Astrocyte (in vitro differentiated cells and primary cell): ENCODE results near the gene PROB1. TPM values are rescaled to one million over a fixed set of nuclear protein-coding genes. Genes with fewer than 3 reads are reported as not detected.

Experiments
- DNase-seq: peaks from one replicate; pipeline ENCODE4 v3.0.0-alpha.2; 2010; ENCODE audit warnings: low read depth
- FAIRE-seq: peaks from 2 replicates; lab custom pipeline; 2011; peaks lifted over from hg19 to GRCh38; lab: Jason Lieb, UNC
- H2AFZ ChIP-seq: 2 replicates; pipeline ENCODE4 v1.6.0; 2012; ENCODE audit warnings: low read depth, low read length, inconsistent platforms
- H3K27ac ChIP-seq: 2 replicates; pipeline ENCODE4 v1.5.1; 2011; ENCODE audit warnings: low read depth, low read length, inconsistent platforms
- H3K27me3 ChIP-seq: 2 replicates; pipeline ENCODE4 v1.6.0; 2011; ENCODE audit warnings: low read length, inconsistent platforms; ENCODE audit not compliant: insufficient read depth
- H3K36me3 ChIP-seq: 2 replicates; pipeline ENCODE4 v1.5.1; 2011; ENCODE audit warnings: low read length, inconsistent platforms; ENCODE audit not compliant: insufficient read depth
- H3K4me1 ChIP-seq: 2 replicates; pipeline ENCODE4 v1.5.1; 2011; ENCODE audit warnings: low read length, inconsistent platforms; ENCODE audit not compliant: insufficient read depth
- H3K4me2 ChIP-seq: 2 replicates; pipeline ENCODE4 v1.6.0; 2012; ENCODE audit warnings: low read length, inconsistent platforms
- H3K4me3 ChIP-seq: 2 replicates; pipeline ENCODE4 v1.5.1; 2011; ENCODE audit warnings: low read depth, mild to moderate bottlenecking, low read length, inconsistent platforms; ENCODE audit not compliant: insufficient read depth
- H3K79me2 ChIP-seq: 2 replicates; pipeline ENCODE4 v1.6.0; 2012; ENCODE audit warnings: mild to moderate bottlenecking, low read length, inconsistent platforms; ENCODE audit not compliant: insufficient read depth
- H3K9ac ChIP-seq: 2 replicates; pipeline ENCODE4 v1.6.0; 2012; ENCODE audit warnings: mild to moderate bottlenecking, low read length, inconsistent platforms
- H3K9me3 ChIP-seq: 2 replicates; pipeline ENCODE4 v1.5.1; 2012; ENCODE audit warnings: low read depth, mild to moderate bottlenecking, low read length, inconsistent platforms; ENCODE audit not compliant: insufficient read depth
- H4K20me1 ChIP-seq: 2 replicates; pipeline ENCODE4 v1.6.0; 2012; ENCODE audit warnings: low read length, inconsistent platforms; ENCODE audit not compliant: insufficient read depth
- H3K27ac Mint-ChIP-seq: one replicate; pipeline ENCODE4 v1.8.0; 2021; ENCODE audit warnings: mild to moderate bottlenecking, mixed read lengths; ENCODE audit not compliant: unreplicated experiment
- H3K27me3 Mint-ChIP-seq: one replicate; pipeline ENCODE4 v1.8.0; 2021; ENCODE audit warnings: low read depth, mixed read lengths; ENCODE audit not compliant: unreplicated experiment
- H3K36me3 Mint-ChIP-seq: one replicate; pipeline ENCODE4 v1.8.0; 2021; ENCODE audit warnings: low read depth, mixed read lengths; ENCODE audit not compliant: unreplicated experiment
- H3K4me1 Mint-ChIP-seq: one replicate; pipeline ENCODE4 v1.8.0; 2021; ENCODE audit warnings: low read depth, mixed read lengths; ENCODE audit not compliant: unreplicated experiment
- H3K4me3 Mint-ChIP-seq: one replicate; pipeline ENCODE4 v1.8.0; 2021; ENCODE audit warnings: mild to moderate bottlenecking, moderate library complexity, mixed read lengths; ENCODE audit not compliant: unreplicated experiment
- H3K9me3 Mint-ChIP-seq: one replicate; pipeline ENCODE4 v1.8.0; 2021; ENCODE audit warnings: mild to moderate bottlenecking, mixed read lengths; ENCODE audit not compliant: unreplicated experiment
- CTCF ChIP-seq: IDR thresholded peaks from 2 replicates; pipeline ENCODE4 v1.5.1; 2011; ENCODE audit warnings: low read depth, mild to moderate bottlenecking, inconsistent platforms, low read length, moderate library complexity; ENCODE audit not compliant: insufficient read depth
- EZH2 ChIP-seq: IDR thresholded peaks from 2 replicates; pipeline ENCODE4 v1.6.1; 2012; ENCODE audit warnings: mild to moderate bottlenecking, low read length, inconsistent platforms; ENCODE audit not compliant: insufficient read depth
- total RNA-seq: library from RNA; stranded (reverse); gene quantifications from 2 replicates; pipeline ENCODE4 v1.2.1, GENCODE V29; 2021

PROB1 gene
- total RNA-seq, 1 donor from 2014 or later, result 0.59 TPM

- FAIRE-seq (no peak), DNase-seq (no peak)
- Histone ChIP-seq H3K4me3 (no peak overlapping the region), H3K79me2 (no peaks in the 10 kb centered on the region), H3K27me3 (no peaks in the 10 kb centered on the region), H3K27ac (no peak overlapping the region), H3K4me1 (peaks cover 13% of the 10 kb centered on the region), H3K36me3 (no peaks in the 10 kb centered on the region), H3K4me2 (no peak overlapping the region), H3K9me3 (no peaks in the 10 kb centered on the region), H4K20me1 (peaks cover 27% of the 10 kb centered on the region), H3K9ac (no peak overlapping the region), H2AFZ (no peak overlapping the region)
- no peaks in the 10 kb centered on the region for H3K9me3 Mint-ChIP-seq
- peaks cover 38% of the 10 kb centered on the region for H3K36me3 Mint-ChIP-seq
- no peak overlapping the region for H3K27ac Mint-ChIP-seq
- no peaks in the 10 kb centered on the region for H3K27me3 Mint-ChIP-seq
- peaks cover 4% of the 10 kb centered on the region for H3K4me1 Mint-ChIP-seq
- TF ChIP-seq CTCF, result no peak
- no peak overlapping the region for H3K4me3 Mint-ChIP-seq
Observed at GRCh38 chr5:139376364-139376763, 18.5 kb downstream of the PROB1 start.

- TF ChIP-seq EZH2, result no peak
- no peak for TF ChIP-seq CTCF
- H4K20me1 ChIP-seq, result peaks cover 28% of the 10 kb centered on the region
- H3K36me3 ChIP-seq, result no peaks in the 10 kb centered on the region
- H2AFZ ChIP-seq, result no peak overlapping the region
- no peak overlapping the region for H3K9ac ChIP-seq
- H3K9me3 ChIP-seq, result no peaks in the 10 kb centered on the region
- FAIRE-seq (no peak), DNase-seq (no peak)
- no peaks in the 10 kb centered on the region for H3K27me3 Mint-ChIP-seq
- no peaks in the 10 kb centered on the region for H3K27me3 ChIP-seq
- no peak overlapping the region for H3K4me3 Mint-ChIP-seq
- H3K27ac ChIP-seq, result no peak overlapping the region
- H3K79me2 ChIP-seq, result no peaks in the 10 kb centered on the region
- H3K4me1 Mint-ChIP-seq, result peaks cover 4% of the 10 kb centered on the region
- no peak overlapping the region for H3K4me2 ChIP-seq
- H3K36me3 Mint-ChIP-seq, result peaks cover 38% of the 10 kb centered on the region
- peaks cover 14% of the 10 kb centered on the region for H3K4me1 ChIP-seq
- no peak overlapping the region for H3K27ac Mint-ChIP-seq
- H3K4me3 ChIP-seq, result no peak overlapping the region
- H3K9me3 Mint-ChIP-seq, result no peaks in the 10 kb centered on the region
Observed at GRCh38 chr5:139374909-139375308, 20.0 kb downstream of the PROB1 start.

GRCh38 chr5:139371482-139372435 lies 23.1 kb downstream of the PROB1 start:
- H3K9me3 ChIP-seq, result no peaks in the 10 kb centered on the region
- peaks cover 17% of the 10 kb centered on the region for H3K4me1 ChIP-seq
- no peak overlapping the region for H3K4me3 Mint-ChIP-seq
- DNase-seq (peak; percentile 66), FAIRE-seq (no peak)
- H3K36me3 Mint-ChIP-seq, result peaks cover 29% of the 10 kb centered on the region
- no peaks in the 10 kb centered on the region for H3K27me3 ChIP-seq
- H3K9ac ChIP-seq, result no peak overlapping the region
- no peak overlapping the region for H3K27ac ChIP-seq
- no peak overlapping the region for H3K27ac Mint-ChIP-seq
- peaks cover 29% of the 10 kb centered on the region for H4K20me1 ChIP-seq
- H3K4me3 ChIP-seq, result no peak overlapping the region
- no peak overlapping the region for H2AFZ ChIP-seq
- no peak overlapping the region for H3K4me2 ChIP-seq
- peaks cover 6% of the 10 kb centered on the region for H3K36me3 ChIP-seq
- H3K79me2 ChIP-seq, result no peaks in the 10 kb centered on the region
- H3K9me3 Mint-ChIP-seq, result no peaks in the 10 kb centered on the region
- TF ChIP-seq CTCF (no peak), EZH2 (no peak)
- H3K4me1 Mint-ChIP-seq, result peaks cover 7% of the 10 kb centered on the region
- H3K27me3 Mint-ChIP-seq, result no peaks in the 10 kb centered on the region
